Activated CD8-positive, alpha-beta memory T cell treated with anti-CD3 and anti-CD28 coated beads, Interleukin-2, amount 10 ng/mL, durations not matched to agents 7 days and 5 days (primary cell): ENCODE measurements around the gene PPM1H. TPM values are rescaled to one million over a fixed set of nuclear protein-coding genes. Genes with fewer than 3 reads are reported as not detected.

Source experiments
- ATAC-seq: fragments of 150-1000 bp; cut with Tn5 transposase; one replicate; pipeline ENCODE4 v1.10.0; 2021; ENCODE audit warnings: moderate library complexity
- CTCF ChIA-PET: fragments of 350-600 bp; sonication (Branson Sonifier 250); formaldehyde crosslinking; loops from one replicate; lab custom pipeline; 2021; ENCODE audit warnings: antibody characterized with exemption; lab: Charles Lee
- DNase-seq: peaks from one replicate; pipeline ENCODE4 v3.0.0-alpha.2; 2020
- H3K27ac Mint-ChIP-seq: one replicate; pipeline ENCODE4 v1.8.0; 2021; ENCODE audit warnings: mild to moderate bottlenecking, mixed read lengths
- H3K27me3 Mint-ChIP-seq: one replicate; pipeline ENCODE4 v1.8.0; 2021; ENCODE audit warnings: mixed read lengths
- H3K36me3 Mint-ChIP-seq: one replicate; pipeline ENCODE4 v1.8.0; 2021; ENCODE audit warnings: mild to moderate bottlenecking, mixed read lengths
- H3K4me1 Mint-ChIP-seq: one replicate; pipeline ENCODE4 v1.8.0; 2021; ENCODE audit warnings: mixed read lengths
- H3K4me3 Mint-ChIP-seq: one replicate; pipeline ENCODE4 v1.8.0; 2021; ENCODE audit warnings: mild to moderate bottlenecking, moderate library complexity, mixed read lengths
- H3K9me3 Mint-ChIP-seq: one replicate; pipeline ENCODE4 v1.8.0; 2022; ENCODE audit warnings: low read depth, mixed read lengths
- total RNA-seq, 2 experiments: library from RNA; stranded (reverse); gene quantifications; one replicate each; pipeline ENCODE4 v1.2.3, GENCODE V29; 2021

The PPM1H gene
- total RNA-seq, 2 experiments from 2014 or later = 0.32 to 0.68 TPM

DNA sequence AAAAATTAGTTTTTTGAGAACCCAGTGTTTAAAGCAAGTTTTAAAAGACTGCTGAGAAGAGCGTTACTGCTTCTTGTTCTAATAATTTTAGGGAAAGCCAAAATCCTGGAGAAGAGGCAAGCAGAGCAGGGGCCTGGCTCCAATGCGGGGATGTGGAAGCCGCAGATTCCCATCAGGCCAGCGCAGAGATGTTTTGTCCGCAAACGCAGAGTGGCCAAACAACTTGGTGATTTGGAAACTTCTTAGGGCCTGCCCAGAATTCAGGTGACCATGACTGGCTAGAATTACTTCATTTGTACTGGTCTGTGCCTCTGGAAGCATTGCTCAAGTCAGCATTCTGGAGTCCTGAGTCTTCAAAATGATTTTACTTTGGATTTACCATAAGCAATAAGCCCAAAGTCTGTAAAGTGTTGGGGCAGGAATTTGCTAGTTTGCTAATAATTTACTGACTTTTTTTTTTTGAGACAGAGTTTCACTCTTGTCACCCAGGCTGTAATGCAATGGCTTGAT lies 208.4 kb downstream of the PPM1H start:
- H3K4me1 Mint-ChIP-seq = peaks cover 3% of the 10 kb centered on the region
- no peaks in the 10 kb centered on the region for H3K36me3 Mint-ChIP-seq
- H3K27me3 Mint-ChIP-seq = peaks cover 14% of the 10 kb centered on the region
- no peak overlapping the region for H3K27ac Mint-ChIP-seq
- no peaks in the 10 kb centered on the region for H3K9me3 Mint-ChIP-seq
- CTCF ChIA-PET = no interaction called here
- DNase-seq (no peak), ATAC-seq (no peak)
- H3K4me3 Mint-ChIP-seq = no peak overlapping the region

DNA sequence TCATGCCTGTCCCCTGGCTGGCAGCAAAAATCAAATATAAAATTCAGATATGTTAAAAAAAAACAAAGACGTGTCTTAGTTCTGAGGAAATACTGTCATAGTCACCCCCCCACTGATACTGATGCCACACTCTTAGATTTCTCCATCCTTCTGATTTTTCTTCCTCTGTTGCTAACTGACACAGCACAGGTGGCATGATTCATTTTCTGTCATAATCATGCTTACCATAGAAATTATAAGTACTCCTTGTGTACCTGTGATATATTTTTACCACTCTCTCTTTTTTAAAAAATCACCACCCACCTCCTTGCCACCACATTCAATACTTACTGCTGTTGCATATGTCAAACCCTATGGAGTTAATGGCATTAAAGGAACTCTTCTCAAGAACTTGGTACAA lies 209.2 kb downstream of the PPM1H start:
- Mint-ChIP-seq H3K27me3 (peaks cover 14% of the 10 kb centered on the region), H3K9me3 (no peaks in the 10 kb centered on the region), H3K36me3 (no peaks in the 10 kb centered on the region), H3K4me1 (no peaks in the 10 kb centered on the region), H3K4me3 (no peak overlapping the region), H3K27ac (no peak overlapping the region)
- ATAC-seq (no peak), DNase-seq (no peak)
- CTCF ChIA-PET = no interaction called here

DNA sequence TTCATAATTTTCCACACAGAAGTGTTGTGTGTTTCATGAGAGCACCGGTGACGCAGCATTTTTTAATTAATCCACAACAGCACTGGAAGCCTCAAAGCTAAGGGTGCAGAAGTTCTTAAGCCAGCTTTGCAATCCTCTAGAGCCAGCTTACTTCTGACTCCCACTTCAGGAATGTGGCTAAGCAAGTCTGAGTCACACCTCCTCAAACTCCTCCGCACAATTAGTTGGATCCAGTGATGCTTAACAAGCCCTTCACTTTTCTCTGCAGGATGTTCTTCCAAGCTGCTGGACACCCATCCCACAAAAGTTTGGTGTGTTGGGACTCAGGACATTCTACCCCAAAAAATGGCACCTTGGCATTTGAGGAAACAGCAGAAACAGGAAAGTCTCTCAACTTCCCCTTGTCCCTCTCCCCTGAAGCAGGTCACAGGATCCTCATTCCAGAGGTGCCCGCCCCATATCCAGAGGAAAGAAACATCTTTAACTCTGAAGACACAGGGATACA lies 210.0 kb downstream of the PPM1H start:
- H3K36me3 Mint-ChIP-seq = no peaks in the 10 kb centered on the region
- H3K27ac Mint-ChIP-seq = no peak overlapping the region
- H3K4me1 Mint-ChIP-seq = no peaks in the 10 kb centered on the region
- no peak for ATAC-seq
- H3K4me3 Mint-ChIP-seq = no peak overlapping the region
- peaks cover 11% of the 10 kb centered on the region for H3K27me3 Mint-ChIP-seq
- no peak for DNase-seq
- CTCF ChIA-PET = no interaction called here
- no peaks in the 10 kb centered on the region for H3K9me3 Mint-ChIP-seq

DNA sequence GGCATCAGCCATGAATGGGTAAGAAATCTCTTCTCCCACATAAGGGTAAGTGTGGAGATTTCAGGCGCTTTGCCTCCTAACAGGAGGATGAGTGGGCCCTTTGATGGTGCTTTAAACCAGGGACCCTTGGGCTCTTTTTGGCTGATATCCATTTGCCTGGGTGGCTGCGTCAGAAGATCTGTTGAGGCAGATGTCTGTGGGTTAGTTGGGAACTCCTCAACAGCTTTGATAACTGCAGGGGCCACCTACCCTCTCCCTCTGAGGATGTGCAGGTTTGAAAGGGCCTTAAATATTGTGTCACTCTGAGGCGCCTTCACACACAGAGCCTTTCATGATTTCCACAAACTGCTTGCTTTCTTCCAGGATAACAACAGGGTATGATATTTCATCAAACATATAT lies 210.7 kb downstream of the PPM1H start:
- Mint-ChIP-seq H3K4me3 (no peak overlapping the region), H3K9me3 (no peaks in the 10 kb centered on the region), H3K27ac (no peak overlapping the region), H3K36me3 (no peaks in the 10 kb centered on the region), H3K27me3 (peaks cover 8% of the 10 kb centered on the region), H3K4me1 (no peaks in the 10 kb centered on the region)
- no peak for ATAC-seq
- no peak for DNase-seq
- CTCF ChIA-PET = interaction anchor here (0.6 kb wide), 1 partner anchor 33 kb away, joined by 3 read pairs; no protein-coding TSS in a partner anchor

DNA sequence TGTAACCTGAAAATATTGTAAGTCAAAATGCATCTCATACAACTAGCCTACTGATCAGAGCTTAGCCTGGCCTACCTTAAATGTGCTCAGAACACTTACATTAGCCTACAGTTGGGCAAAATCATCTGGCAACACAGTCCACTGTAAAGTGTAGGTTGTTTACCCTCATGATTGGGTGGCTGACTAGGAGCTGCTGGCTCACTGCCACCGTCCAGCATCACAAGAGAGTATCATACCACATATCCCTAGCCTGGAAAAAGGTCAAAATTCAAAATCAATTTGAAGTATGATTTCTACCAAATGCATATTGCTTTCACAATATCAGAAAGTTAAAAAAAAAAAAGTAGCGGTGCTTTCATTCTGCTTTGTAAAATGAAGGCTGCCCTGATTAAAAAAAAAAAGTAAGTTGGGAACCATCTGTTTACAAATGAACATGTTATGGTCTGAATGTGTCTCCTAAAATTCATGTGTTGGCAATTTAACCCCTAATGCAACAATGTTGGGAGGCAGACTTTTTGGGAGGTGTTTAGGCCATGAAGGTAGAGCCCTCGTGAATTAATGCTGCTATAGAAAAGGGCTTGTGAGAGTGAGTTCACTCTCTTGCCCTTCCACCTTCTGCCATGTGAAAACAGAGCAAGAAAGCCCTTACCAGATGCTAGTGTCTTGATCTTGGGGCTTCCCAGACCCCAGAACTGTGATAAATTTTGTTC lies 211.8 kb downstream of the PPM1H start:
- Mint-ChIP-seq H3K27ac (no peak overlapping the region), H3K4me3 (no peak overlapping the region), H3K27me3 (peaks cover 3% of the 10 kb centered on the region), H3K4me1 (no peaks in the 10 kb centered on the region), H3K36me3 (no peaks in the 10 kb centered on the region), H3K9me3 (no peaks in the 10 kb centered on the region)
- ATAC-seq (no peak), DNase-seq (no peak)
- CTCF ChIA-PET = no interaction called here

DNA sequence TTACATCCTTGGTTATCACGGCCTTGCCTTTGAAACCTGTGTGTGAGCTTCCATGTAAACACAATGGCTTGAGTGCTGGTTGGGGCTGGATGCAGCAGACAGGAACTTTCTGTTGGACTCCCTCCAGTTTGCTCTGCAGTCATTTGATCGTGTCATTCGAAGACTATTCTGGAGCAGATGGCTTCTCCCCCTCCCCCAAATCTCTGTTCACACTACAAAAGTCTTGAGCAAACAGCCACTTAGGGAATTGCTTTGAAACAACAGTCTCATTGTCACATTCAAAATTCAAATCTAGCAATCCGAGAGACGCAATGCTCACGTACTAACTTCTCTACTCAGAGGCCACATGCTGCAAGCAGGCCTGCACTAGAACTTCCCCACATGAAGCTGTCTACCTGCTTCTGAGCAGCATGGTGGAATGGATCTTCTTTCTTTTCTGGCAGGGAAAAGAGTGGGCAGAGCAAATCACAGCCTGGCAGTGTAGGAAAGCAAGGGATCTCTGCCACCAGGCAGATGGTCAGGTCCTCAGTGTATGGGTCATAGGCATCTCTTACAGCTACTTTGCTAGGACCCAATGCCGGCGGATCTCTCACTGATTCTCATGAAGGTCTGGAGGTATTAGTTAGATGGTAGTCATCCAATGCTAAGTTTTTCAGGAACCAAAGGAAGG lies 214.2 kb downstream of the PPM1H start:
- Mint-ChIP-seq H3K9me3 (no peaks in the 10 kb centered on the region), H3K27ac (no peak overlapping the region), H3K4me1 (no peaks in the 10 kb centered on the region), H3K27me3 (peaks cover under 1% of the 10 kb centered on the region), H3K4me3 (no peak overlapping the region), H3K36me3 (no peaks in the 10 kb centered on the region)
- no peak for ATAC-seq
- CTCF ChIA-PET = interaction anchor here (0.6 kb wide), 1 partner anchor 74 kb away, joined by 3 read pairs; no protein-coding TSS in a partner anchor
- DNase-seq = no peak

DNA sequence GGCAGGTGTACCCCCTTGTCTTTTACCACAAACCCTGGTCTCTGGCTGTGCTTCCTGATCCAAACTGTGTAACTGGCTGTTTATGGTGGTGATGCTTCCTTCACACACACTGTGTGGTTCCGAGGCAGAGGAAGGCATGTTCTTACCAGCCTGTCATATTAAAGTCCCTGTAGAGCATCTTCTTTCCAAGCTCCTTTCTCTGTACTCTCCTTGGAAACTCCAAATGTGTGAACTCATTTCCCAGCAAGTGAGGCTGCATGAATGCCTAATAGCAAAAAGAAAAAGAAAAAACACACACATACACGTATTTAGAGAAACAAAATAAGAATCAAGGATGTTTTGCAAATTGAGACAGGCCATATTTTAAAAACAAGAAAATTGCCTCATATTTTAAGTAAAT lies 214.9 kb downstream of the PPM1H start:
- ATAC-seq = no peak
- CTCF ChIA-PET = interaction anchor here (0.6 kb wide), 1 partner anchor 74 kb away, joined by 3 read pairs; no protein-coding TSS in a partner anchor
- no peaks in the 10 kb centered on the region for H3K4me1 Mint-ChIP-seq
- H3K27ac Mint-ChIP-seq = no peak overlapping the region
- no peaks in the 10 kb centered on the region for H3K27me3 Mint-ChIP-seq
- no peaks in the 10 kb centered on the region for H3K9me3 Mint-ChIP-seq
- H3K36me3 Mint-ChIP-seq = no peaks in the 10 kb centered on the region
- DNase-seq = no peak
- H3K4me3 Mint-ChIP-seq = no peak overlapping the region

DNA sequence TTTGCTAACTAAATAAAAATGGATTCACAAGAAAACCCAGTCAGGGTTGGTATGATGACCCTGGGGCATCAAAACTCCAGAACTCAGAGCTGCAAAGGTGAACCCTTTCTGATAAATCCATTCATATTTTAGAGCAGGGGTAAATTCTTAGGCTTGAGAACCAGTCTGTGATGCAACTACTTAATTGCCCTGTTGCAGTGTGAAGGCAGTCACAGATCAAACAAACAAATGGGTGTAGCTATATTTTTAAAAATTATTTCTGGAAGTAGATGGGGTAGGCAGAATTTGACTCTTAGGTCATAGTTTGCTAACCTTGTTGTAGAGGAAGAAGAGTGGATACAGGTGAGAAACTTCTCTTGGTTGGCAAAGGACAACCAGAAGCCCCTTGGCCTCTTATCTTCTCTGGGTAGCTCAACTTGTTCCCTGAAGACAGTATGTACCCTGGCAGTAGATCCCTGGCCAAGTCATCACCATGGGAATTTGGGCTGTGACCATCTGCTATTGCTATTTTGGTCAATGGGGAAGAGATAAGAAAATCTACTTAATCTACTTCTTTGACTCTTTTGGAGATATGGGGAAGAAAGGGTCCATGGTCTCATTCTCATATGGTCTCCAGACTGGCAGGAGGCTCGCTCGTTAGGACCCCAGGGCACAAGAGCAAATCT lies 216.1 kb downstream of the PPM1H start:
- Mint-ChIP-seq H3K9me3 (no peaks in the 10 kb centered on the region), H3K36me3 (no peaks in the 10 kb centered on the region), H3K27me3 (no peaks in the 10 kb centered on the region), H3K27ac (no peak overlapping the region), H3K4me3 (no peak overlapping the region), H3K4me1 (no peaks in the 10 kb centered on the region)
- CTCF ChIA-PET = no interaction called here
- DNase-seq = no peak
- ATAC-seq = no peak

DNA sequence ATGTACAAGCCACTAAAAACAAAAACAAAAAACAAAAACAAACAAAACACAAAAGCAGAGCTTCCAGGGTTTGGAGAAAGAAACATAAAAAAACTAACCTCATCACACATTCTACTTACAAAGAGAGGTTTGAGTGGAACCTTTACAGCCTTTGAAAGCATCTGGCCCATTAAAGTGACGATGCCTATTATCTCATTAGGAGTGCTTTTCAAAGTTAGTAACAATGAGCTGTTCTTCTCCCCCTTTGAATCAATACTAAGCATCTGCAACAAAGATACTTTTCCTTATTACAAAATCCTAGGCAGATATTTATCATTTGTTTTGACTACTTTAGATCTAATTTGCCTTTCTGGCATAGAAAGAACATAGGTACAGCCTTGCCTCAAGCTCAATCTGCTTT lies 217.3 kb downstream of the PPM1H start:
- Mint-ChIP-seq H3K27ac (no peak overlapping the region), H3K4me3 (no peak overlapping the region), H3K9me3 (no peaks in the 10 kb centered on the region), H3K27me3 (no peaks in the 10 kb centered on the region), H3K4me1 (no peaks in the 10 kb centered on the region), H3K36me3 (no peaks in the 10 kb centered on the region)
- ATAC-seq (no peak), DNase-seq (no peak)
- CTCF ChIA-PET = no interaction called here

DNA sequence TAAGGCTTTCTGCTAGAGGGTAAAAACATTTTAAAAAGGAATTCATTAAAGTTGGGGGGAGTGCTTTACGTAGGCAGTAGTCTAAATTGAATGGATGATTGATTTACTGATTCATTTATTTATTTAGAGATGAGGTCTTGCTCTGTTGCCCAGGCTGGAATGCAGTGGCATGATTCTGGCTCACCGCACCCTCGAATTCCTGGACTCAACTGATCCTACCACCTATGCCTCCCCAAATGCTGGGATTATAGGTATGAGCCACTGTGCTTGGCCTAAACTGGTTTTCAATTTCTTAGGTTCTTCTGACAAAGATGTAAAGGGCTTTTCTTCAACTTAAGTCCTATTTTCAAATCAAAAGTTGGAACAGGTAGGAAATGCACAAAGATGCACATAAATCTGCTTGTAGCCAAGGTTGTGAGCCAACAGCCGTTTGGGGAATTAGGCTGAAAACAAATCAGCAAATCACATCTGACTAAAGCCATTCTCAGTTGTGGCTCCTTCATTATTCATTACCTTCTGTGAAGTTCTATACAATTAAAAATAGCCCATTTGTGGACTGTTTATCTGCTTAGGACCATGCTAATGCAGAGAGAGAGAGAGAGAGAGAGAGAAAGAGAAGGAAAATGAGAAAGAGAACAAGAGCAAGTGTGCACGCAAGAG lies 218.0 kb downstream of the PPM1H start:
- Mint-ChIP-seq H3K36me3 (no peaks in the 10 kb centered on the region), H3K27me3 (no peaks in the 10 kb centered on the region), H3K27ac (no peak overlapping the region), H3K4me1 (no peaks in the 10 kb centered on the region), H3K4me3 (no peak overlapping the region), H3K9me3 (no peaks in the 10 kb centered on the region)
- no peak for DNase-seq
- CTCF ChIA-PET = no interaction called here
- ATAC-seq = no peak

DNA sequence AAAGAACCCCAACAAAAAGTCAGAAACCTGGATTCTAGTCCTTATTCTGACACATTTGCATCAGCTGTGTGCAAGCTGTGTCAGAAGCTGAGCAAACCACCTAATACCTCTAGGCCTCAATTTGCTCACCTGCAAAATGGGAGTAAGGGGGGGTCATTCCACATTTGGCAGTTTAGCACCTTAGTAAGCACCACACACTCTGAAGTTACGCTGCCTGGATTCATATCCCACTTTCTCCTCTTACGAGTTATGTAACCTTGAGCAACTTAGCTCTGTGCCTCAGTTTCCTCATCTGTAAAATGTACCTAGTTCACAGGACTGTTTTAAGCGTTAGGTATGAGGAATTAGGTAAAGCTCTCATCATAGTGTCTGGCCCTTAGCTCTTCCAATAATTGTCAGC lies 218.9 kb downstream of the PPM1H start:
- no peak for ATAC-seq
- H3K4me1 Mint-ChIP-seq = no peaks in the 10 kb centered on the region
- no peaks in the 10 kb centered on the region for H3K27me3 Mint-ChIP-seq
- DNase-seq = no peak
- H3K9me3 Mint-ChIP-seq = no peaks in the 10 kb centered on the region
- H3K4me3 Mint-ChIP-seq = no peak overlapping the region
- no peaks in the 10 kb centered on the region for H3K36me3 Mint-ChIP-seq
- CTCF ChIA-PET = interaction anchor here (1.3 kb wide), 1 partner anchor 134 kb away, joined by 3 read pairs; no protein-coding TSS in a partner anchor
- no peak overlapping the region for H3K27ac Mint-ChIP-seq

DNA sequence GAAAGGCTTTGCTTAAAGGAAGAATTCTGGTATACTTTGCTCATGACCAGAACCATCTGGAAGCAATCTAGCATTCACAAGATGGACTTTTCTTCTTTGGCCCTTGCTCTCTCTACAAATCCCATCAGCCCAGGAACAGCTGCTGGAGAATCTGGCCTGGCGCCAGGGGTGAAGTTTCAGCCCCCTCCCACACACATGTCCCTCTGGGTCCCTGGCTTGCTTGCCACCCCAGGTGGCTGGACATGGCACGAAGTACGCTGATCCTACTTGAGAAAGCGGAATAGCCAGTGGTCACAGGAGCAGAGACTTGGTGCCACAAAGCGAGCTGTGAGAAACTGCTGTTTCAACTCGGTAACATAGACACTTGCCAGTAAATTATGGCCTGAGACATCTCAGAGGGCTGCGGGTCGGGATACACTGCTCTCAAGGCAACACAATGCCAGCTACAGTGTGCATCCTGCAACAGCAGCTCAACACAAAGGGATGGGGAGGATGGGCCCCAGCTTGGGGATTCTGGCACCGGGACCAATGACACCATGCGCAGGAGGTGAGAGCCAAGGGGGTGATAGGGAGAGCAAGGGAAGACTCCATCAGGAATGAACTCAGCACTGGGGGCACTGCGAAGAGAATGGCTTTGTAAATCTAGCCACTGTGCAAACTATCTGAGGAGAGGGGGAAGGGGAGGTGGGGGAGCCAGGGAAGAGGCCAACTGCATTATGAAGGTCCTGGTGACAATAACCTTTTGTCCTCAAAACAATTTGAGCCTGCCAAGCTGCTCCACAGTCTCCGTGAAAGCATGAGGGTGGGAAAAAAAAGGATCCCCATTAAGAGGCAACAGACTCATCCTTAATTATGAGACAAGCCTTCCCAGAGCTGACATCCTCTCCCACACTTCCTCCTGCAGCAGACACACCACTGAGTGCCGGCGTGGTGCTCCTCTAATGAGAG lies 219.9 kb downstream of the PPM1H start:
- ATAC-seq (no peak), DNase-seq (no peak)
- CTCF ChIA-PET = interaction anchor here (1.3 to 1.5 kb wide), 2 partner anchors 15 to 133 kb away, joined by 3 read pairs; no protein-coding TSS in a partner anchor
- Mint-ChIP-seq H3K4me3 (no peak overlapping the region), H3K9me3 (no peaks in the 10 kb centered on the region), H3K27ac (no peak overlapping the region), H3K4me1 (no peaks in the 10 kb centered on the region), H3K27me3 (no peaks in the 10 kb centered on the region), H3K36me3 (no peaks in the 10 kb centered on the region)
